Central memory CD8-positive, alpha-beta T cell (primary cell): ENCODE data around the gene C1QBP.

Experiments
- ATAC-seq: fragments of 150-1000 bp; cut with Tn5 transposase; replicated peaks from 2 replicates; pipeline ENCODE4 v1.10.0; 2022; ENCODE audit warnings: mild to moderate bottlenecking, moderate FRiP score, moderate number of reproducible peaks; ENCODE audit not compliant: poor library complexity, severe bottlenecking; ENCODE audit errors: extremely low read depth
- DNase-seq, 2 donors: peaks; one replicate each; pipeline ENCODE4 v3.0.0; 2021; ENCODE audit warnings: low spot score in 2 of 2
- H3K27ac Mint-ChIP-seq: one replicate; pipeline ENCODE4 v1.8.0; 2022; ENCODE audit warnings: low read depth, mild to moderate bottlenecking, moderate library complexity, mixed read lengths
- H3K27me3 Mint-ChIP-seq: one replicate; pipeline ENCODE4 v1.8.0; 2022; ENCODE audit warnings: mixed read lengths
- H3K36me3 Mint-ChIP-seq: one replicate; pipeline ENCODE4 v1.8.0; 2022; ENCODE audit warnings: mild to moderate bottlenecking, moderate library complexity, mixed read lengths; ENCODE audit not compliant: insufficient read depth
- H3K4me1 Mint-ChIP-seq: one replicate; pipeline ENCODE4 v1.8.0; 2022; ENCODE audit warnings: mixed read lengths
- H3K4me3 Mint-ChIP-seq: one replicate; pipeline ENCODE4 v1.8.0; 2022; ENCODE audit warnings: mild to moderate bottlenecking, moderate library complexity, mixed read lengths
- H3K9me3 Mint-ChIP-seq: one replicate; pipeline ENCODE4 v1.8.0; 2022; ENCODE audit warnings: mixed read lengths

Gene C1QBP

GRCh38 chr17:5396612-5397011 lies 42.3 kb downstream of the C1QBP start:
- Mint-ChIP-seq H3K27me3 (no peaks in the 10 kb centered on the region), H3K27ac (no peak overlapping the region), H3K9me3 (no peaks in the 10 kb centered on the region), H3K4me1 (no peaks in the 10 kb centered on the region), H3K4me3 (no peak overlapping the region), H3K36me3 (peaks cover 85% of the 10 kb centered on the region)
- no peak for DNase-seq
- ATAC-seq, result no peak

- Mint-ChIP-seq H3K9me3 (no peaks in the 10 kb centered on the region), H3K27ac (peak overlapping the region; percentile 0), H3K4me1 (peaks cover 6% of the 10 kb centered on the region), H3K4me3 (no peak overlapping the region), H3K27me3 (no peaks in the 10 kb centered on the region), H3K36me3 (peaks cover 75% of the 10 kb centered on the region)
- DNase-seq (no peak), ATAC-seq (no peak)
These were observed 47.3 kb downstream of the C1QBP start for GRCh38 chr17:5391678-5392077.
